HuH-7.5 (cell line): ENCODE data around the gene SH3TC1.

Source experiments
- DNase-seq: peaks from one replicate; pipeline ENCODE4 v3.0.0; 2011; ENCODE audit warnings: low spot score

Gene SH3TC1

DNA sequence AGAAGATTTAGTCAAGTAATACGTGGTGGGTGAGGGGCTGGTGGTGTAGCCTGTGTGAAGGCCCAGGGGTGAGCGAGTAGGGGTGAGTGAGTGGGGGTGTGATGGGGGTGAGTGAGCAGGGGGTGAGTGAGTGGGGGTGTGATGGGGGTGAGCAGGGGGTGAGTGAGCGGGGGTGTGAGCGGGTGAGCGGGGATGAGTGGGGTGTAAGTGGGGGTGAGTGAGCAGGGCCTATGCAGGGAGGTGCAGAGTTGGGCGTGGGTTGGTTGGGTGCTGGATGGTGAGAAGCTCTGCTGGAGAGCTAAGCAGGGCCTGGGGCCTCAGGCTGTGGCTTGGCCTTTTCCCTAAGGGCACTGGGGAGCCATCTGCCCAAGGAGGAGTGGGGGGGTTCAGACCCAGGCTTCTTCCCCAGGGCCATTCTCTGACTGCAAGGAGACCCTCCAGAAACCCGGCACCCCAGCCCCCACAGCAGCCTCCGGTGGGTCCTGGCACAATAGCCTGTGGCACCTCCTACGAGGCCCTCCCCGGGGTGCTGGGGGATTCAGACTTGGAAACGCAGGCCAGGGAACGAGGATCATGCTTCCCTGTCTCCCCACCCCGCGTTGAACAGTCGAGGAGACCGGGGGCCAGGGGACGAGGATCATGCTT is 30.4 kb downstream of the SH3TC1 start:
- DNase-seq: no peak

DNA sequence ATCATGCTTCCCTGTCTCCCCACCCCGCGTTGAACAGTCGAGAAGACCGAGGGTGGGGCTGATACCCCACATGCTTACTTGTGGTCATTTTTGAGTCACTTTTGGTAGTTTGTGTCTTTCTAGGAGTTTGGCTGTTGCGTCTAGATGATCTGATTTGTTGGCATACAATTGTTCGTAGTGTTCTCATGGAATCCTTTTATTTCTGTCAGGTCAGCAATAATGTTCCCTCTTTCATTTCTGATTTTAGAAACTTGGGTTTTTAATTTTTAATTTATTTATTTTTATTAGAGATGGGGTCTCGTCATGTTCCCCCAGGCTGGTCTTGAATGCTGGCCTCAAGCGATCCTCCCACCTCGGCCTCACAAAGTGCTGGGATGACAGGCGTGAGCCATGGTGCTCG is 30.9 kb downstream of the SH3TC1 start:
- DNase-seq: no peak

DNA sequence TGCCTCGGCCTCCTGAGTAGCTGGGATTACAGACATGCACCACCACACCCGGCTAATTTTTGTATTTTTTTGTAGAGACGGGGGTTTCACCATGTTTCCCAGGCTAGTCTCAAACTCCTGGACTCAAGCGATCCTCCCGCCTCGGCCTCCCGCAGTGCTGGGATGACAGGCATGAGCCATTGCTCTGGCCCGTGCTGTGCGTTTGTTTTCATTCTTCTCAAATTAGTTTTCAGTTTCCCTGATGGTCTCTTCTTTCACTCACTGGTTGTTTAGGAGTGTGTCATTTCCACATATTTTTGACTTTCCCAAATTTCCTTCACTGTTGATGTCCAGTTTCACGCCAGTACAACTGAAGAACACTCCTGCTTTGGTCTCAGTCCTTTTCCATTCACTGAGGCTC is 31.8 kb downstream of the SH3TC1 start:
- DNase-seq: no peak

DNA sequence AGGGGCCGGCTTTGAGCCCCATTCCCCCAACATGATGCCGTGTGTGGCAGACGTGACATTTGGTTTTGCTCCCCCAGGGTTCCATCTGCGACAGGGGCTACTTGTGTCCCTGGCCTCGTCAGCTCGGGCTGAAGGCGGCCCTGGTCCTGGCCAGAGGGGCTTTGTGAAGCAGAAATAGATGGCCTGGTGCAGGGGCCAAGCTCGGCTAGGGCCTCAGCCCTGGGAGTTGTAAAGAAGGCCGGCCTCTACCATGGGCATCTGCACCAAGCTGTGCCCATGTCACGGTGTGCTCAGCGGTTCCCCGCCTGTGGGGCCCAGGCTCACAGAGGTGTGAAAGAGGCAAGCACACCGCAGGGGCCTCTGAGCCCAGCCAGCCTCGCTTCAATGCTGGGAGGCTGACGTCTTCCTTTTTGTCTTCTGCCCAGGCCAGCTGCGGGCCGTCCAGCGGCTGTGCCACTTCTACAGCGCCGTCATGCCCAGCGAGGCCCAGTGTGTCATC is 32.5 kb downstream of the SH3TC1 start:
- DNase-seq: no peak

DNA sequence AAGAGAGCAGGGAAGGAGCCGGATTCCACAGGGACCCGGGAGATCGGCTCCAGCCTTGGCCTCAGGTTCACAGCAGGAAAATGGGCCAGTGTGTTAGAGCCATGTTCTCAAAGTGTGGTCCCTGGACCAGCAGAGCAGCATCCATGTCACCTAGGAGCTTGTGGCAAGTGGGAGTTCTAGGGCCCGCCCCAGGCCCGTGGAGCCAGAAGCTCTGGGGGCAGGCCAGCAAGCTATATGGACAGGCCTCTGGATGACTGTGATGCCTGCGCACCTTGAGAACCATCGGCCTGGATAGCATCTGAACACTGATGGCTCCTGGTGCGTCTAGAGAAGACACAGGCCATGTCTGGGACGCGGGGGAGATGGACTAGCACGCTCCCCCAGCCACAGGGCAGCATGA is 33.7 kb downstream of the SH3TC1 start:
- no peak for DNase-seq

DNA sequence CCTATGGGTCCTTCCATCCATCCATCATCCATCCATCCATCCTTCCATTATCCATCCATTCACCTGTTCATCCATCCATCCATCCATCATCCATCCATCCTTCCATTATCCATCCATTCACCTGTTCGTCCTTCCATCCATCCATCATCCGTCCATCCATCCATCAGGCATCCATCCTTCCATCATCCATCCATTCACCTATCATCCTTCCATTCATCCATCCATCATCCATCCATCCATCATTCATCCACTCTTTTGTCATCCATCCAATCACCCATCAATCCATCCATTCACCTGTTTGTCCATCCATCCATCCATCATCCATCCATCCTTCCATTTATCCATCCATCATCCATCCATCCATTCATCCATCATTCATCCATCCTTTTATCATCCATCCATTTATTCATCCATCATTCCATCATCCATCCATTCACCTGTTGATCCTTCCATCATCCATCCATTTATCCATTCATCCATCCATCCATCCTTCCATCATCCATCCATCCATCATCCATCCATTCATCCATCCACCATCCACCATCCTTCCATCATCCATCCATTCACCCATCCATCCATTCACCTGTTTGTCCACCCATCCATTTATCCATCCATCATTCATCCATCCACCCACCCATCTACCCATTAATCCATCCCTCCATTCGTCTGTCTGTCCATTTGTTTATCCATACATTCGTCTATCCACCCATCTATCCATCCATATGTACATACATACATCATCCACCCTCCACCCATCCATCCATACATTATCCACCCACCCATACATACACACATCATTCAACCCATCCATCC is 34.8 kb downstream of the SH3TC1 start:
- DNase-seq: no peak

DNA sequence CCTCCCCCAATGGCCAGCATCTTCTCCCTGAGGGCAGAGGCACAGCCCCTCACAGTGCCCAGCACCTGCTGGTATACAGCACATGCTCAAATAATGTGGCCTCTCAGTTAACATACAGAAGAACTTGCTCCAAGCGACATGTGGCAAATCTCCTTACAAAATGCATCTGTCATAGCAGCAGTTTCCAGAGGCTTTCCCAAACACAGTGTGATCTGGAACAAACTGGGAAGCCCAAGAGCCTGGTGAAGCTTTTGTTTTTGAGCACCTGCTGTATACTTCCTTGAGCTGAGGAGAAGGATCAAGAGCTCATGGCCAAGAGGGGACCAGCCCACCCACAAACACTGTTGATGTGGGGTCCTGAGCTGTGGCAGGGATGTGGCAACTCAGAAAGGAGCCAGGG is 35.6 kb downstream of the SH3TC1 start:
- no peak for DNase-seq

DNA sequence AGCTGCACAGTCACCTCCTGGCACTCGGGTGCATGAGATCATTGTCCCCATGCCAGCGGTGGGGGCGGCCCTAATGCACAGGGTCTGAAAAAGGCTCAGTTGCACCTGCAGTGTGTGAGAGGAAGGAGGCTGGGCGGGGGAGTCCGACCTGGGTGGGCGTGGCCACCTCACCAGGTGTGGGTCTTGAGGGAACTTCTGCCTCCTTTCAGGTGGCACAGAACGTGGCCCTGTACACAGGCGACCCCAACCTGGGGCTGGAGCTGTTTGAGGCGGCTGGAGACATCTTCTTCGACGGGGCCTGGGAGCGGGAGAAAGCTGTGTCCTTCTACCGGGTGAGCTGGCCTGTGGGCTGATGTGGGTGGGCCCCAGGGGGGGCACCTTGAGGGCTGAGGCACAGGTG is 36.1 kb downstream of the SH3TC1 start:
- no peak for DNase-seq

DNA sequence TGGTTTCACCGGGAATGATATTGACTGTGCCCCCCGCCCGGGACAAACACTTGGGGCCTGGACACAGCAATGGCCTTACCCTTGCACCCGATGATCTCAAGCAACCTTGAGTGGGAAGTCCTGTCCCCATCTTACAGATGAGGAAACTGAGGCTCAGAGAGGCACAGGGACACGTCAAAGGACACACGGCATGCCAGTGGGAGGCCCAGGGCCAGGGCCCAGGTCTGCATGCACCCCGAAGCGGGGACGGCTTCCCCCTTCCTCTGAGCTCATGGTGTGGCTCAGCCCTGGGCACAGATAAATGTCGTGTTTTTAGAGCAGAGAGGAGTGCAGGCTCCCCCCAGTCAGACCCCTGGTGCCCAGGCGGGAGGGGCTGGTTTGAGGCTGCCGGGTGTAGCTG is 36.6 kb downstream of the SH3TC1 start:
- DNase-seq: no peak

DNA sequence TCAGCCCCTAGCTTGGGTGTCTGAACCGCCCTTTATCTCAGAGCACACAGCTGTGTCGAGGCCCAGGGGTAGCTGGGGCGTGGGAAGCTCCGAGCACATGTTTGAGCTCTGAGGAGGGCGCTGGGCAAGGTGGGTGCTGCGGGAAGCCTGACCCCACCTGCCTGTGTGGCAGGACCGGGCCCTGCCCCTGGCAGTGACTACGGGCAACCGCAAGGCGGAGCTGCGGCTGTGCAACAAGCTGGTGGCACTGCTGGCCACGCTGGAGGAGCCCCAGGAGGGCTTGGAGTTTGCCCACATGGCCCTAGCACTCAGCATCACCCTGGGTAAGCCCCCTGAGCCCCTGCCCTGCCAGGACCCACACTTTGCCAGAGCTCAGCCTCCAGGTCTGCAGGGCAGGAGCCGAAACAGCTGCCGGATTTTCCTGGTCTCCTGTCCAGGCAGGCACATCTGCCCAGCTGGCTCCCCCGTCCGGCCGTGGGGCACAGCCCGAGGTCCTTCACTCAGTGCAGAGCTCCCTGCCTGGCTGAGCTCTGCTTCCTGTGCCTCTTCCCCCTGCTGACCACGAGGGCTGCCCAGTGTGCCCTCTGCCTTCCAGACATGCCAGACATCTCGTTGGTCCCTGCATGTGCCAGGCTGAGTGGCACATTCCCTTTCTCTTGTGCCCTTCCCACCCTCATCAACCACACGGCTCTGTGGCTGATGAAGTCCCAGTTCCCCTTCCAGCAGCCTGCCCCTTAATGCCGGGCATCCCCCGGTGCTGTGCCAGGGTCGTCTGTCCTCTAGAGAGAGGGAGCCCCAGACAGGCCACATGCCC is 37.2 kb downstream of the SH3TC1 start:
- DNase-seq: no peak

DNA sequence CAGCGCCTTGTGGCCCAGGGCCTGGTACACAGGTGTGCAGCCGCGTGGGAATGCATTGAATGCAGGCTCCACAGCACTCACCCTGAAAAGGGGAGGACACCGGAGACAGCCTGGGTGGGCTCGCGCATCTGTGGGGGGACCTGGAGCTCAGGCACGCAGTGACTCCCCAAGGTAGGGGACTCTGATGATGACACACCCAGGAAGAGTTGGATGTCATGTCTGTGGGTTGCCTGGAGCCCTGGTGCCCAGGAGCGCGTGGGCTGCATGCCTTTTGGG is 37.8 kb downstream of the SH3TC1 start:
- no peak for DNase-seq

DNA sequence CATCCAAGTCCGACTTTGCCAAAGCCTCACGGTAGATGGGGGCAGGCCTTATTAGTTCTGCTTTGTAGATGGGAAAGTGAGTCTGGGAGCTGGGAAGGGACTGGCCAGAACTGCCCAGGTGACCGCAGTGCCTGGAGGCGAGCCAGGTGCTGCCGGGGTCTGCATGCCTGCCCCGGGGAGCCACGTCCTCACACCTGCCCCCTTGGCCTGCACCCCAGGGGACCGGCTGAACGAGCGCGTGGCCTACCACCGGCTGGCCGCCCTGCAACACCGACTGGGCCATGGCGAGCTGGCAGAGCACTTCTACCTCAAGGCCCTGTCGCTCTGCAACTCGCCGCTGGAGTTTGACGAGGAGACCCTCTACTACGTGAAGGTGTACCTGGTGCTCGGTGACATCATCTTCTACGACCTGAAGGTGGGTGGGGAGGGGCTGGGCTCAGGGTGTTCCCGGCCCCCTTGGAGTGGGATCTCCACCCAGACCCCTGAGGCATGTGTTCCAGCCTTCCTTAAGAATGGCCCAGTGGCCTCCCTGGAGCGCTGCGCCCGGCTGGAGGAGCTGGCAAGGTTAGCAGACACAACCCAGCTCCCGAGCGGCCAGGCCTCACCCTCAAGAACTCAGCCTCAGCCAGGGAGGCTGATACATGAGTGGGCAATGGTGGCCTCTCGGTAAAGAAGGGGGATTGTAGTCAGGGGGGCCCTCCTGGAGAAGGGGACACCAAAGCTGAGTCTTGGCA is 38.3 kb downstream of the SH3TC1 start:
- DNase-seq: no peak

DNA sequence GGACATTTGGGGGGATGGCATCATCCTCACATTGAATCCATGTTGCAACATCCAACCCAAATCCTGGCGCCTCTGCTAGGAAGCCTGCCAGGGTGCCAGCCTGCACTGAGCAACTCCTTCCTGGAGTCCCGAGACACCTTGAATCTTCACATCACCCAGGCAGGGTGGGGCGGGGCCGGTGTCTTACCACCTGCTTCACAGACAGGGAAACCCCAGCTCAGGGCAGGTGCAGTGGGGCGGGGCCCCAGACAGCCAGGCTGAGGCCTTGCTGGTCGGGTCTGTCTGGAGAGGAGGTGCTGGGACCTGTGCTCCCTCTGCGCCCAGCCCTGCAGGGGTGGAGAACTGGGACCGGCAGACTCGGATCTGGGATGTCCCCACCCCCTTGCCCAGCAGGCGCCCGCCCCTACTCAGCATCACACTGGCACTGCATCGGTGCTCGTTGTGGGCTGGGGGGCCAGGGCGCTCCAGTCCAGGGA is 39.0 kb downstream of the SH3TC1 start:
- DNase-seq: peak; percentile 54

DNA sequence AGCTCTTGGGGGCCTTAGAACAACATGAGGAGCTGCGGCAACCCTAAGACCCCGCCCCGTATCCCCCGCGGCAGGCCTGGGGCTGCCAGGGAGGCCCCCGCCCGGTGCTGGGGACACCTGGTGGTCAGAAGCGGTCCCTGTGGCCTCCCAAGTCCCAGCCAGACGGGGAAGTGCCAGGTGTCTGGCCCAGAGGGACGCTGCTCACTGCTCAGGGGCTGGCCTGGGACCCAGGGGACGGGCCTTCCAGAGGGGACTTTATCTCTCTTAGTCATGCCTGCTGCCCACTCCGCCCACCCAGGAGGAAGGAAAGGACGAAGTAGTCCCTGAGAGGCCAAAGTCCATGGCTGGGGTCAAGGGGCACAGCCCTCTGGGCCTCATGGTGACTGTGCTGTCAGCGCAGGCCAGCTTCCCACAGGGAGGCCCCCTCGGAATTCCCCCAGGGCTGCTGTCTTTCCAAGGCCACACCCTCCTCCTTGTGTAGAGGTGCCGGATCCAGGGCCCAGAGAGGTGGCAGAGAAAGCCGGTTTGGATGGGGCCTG is 39.5 kb downstream of the SH3TC1 start:
- DNase-seq: peak; percentile 94

DNA sequence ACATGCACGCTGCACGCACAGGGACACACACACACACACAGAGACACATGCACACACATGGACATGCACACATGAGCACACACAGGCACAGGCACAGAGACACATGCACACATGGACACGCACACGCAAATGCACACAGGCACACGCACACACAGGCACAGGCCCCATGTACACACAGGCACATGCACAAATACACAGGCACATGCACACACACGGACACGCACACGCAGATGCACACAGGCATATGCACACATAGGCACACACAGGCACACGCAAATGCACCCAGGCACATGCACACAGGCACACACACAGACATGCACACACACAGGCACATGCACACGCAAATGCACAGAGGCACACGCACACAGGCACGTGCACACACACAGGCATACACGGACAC is 40.1 kb downstream of the SH3TC1 start:
- DNase-seq: no peak

DNA sequence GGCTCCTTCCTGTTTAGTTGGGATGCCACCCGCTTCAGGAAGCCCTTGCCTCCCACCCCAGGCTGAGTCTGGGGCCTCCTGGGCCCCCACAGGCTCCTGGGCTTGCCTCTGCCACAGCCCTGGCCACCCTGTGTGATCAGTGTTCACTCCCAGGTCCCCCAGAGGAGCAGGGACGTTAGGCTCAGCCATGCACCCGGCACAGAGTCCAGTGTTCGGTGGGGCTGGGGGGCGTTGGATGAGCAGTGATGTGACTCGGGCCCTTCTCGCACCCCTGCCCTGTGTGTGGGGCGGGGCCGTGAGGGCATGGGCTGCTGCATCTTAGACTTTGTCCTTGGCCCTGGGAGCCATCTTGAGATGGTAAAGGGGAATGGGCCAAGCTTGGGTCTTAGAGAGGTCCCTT is 40.6 kb downstream of the SH3TC1 start:
- no peak for DNase-seq

DNA sequence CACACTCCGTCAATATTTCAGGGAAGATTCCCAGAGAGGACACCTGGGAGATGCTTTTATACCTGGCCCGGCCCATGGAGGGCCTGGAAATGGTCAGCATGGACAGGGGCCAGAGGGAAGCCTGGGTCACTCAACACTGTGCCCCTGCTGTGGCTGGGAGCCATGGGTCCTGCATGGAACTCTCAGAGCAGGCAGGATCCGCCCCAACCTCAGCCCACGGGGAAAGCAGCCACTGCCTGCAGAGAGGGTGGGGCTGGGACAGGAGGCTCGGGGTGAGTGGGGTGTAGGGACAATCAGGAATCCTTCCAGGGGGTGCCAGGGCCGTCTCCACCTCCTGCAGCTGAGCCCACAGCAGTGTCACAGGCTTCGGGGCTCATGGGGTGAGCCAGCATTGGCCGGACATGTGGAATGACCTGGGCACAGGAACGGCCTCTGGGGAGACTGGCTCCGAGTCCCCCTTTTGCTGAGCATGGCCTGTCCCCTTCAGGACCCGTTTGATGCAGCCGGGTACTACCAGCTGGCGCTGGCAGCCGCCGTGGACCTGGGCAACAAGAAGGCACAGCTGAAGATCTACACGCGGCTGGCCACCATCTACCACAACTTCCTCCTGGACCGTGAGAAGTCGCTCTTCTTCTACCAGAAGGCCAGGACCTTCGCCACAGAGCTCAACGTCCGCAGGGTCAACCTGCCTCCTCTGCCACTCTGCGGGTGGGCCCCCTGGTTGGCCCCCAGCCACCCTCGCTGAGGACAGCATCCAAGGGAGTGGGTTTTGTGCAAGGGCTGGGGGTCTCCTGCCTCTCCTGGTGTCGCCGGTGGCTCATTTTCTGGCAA is 41.3 kb downstream of the SH3TC1 start:
- no peak for DNase-seq

DNA sequence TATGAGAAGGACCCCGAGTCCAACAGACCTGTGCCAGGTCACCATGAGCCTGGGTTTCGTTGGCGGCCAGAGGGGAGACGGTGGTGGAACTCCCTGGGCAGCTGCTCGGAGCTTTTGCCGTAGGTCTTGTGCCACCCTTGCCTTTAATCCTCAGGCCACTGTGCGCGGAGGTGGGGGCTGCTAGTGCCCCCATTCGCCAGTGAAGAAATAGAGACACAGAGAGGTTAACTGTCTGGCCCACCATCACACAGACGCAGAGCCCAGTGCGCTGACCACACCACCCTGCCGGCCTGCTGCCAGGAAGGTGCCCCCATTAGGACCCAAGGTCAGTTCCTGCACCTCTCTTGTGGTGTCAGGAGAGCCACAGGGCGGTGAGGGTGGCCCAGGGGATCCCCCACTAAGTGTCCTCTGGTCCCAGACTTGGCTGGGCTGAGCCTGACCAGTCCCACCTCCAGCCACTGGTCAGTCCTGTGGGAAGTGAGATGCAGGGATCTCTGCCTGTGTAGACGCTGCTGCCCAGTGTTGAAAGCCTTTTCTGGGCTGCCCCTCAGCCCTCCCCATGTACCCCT is 42.2 kb downstream of the SH3TC1 start:
- no peak for DNase-seq

DNA sequence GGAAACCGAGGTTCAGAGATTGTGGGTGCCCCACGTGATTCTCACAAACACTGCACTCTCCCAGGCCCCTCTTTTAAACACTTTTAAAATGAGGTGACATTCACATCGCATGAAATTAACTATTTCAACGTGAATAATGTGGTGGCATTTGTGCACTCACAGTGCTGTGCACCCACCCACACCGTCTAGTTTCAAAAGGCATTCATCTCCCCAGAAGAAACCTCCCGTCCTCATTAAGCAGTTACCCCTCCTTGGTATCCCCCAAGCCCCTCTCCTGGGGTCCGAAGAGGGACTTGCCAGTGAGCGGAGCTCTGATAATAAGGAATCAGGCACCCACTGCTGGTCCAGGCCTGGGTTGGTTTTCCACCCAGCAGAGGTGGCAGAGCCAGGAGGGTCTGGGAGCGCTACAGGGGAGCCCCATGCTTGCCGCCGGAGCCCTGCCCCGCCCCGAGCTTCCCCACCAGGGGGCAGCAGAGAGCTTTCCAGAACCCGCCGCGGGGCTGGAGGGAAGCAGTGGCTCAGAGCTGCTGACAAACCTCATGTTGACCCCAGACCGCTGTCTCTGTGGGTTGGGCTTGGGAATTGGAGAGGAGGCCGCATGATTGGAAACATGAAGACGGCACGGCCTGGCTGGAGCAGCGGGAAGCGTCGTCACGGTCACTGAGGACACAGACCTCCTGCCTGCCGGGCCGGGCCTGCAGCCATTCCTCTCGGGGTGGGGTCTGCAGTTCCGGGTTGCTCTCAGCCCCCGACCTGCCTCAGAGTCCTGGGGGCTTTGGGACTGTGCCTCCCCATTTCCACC is 43.0 kb downstream of the SH3TC1 start:
- peak; percentile 99 for DNase-seq
